A673 (cell line): ENCODE results near the gene GOSR1.
A peak's percentile ranks its signal among the peaks of the same experiment; 100 is the strongest.

Experiments used
- CTCF ChIP-seq: fragments of 300-800, 200-600 bp; sonication (generic); conservative IDR thresholded peaks from 2 replicates; pipeline ENCODE4 v1.5.1; 2017; ENCODE audit warnings: low read depth, mild to moderate bottlenecking, antibody characterized with exemption, low read length, moderate library complexity, mixed read lengths
- EZH2 ChIP-seq: fragments of 200-600 bp; sonication (generic); IDR thresholded peaks from 2 replicates; pipeline ENCODE4 v1.6.1; 2017; ENCODE audit warnings: borderline replicate concordance, low read depth, mild to moderate bottlenecking, mixed read lengths, antibody characterized with exemption, low read length; ENCODE audit not compliant: poor library complexity, severe bottlenecking

DNA sequence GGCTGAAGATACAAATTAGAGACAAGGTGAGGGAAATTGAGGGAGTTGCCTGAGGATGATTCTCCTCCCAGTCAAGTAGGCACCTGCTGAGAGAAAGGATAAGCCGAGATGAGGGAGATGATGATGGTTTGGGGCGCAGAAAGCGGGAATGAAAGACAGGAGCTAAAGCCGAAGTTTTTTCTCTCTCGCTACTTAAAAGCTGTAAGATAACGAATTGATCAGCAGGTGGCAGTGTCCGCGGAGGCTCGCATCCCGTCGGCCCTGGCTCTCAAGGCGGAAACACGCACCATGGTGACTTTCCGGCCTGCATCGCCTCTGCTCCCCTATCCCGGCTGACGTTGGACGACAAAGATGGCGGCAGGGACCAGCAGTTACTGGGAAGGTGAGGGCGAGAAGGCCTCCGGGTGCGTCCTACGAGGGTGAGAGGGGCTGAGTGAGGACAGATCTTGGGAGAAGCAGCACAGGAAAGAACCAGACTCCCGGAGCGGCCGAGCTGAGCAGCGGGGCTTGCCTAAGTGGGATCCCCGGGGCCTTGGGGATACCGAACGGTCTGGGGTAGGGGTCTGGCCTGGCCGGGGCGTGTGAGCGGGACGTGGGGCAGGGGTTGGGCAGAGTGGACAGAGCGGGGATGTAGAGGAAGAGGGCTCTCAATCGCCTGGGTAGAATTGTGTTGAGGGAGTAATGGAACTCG, at the start of gene GOSR1:
- TF ChIP-seq CTCF (peak; percentile 84), EZH2 (no peak)
